ENCODE data around the gene GNG14.
"Not testable (repeated sequence)": the region's sequence is repeated elsewhere in the genome, so short reads cannot be mapped to it uniquely, and the experiment has no call there.

GNG14 gene

DNA sequence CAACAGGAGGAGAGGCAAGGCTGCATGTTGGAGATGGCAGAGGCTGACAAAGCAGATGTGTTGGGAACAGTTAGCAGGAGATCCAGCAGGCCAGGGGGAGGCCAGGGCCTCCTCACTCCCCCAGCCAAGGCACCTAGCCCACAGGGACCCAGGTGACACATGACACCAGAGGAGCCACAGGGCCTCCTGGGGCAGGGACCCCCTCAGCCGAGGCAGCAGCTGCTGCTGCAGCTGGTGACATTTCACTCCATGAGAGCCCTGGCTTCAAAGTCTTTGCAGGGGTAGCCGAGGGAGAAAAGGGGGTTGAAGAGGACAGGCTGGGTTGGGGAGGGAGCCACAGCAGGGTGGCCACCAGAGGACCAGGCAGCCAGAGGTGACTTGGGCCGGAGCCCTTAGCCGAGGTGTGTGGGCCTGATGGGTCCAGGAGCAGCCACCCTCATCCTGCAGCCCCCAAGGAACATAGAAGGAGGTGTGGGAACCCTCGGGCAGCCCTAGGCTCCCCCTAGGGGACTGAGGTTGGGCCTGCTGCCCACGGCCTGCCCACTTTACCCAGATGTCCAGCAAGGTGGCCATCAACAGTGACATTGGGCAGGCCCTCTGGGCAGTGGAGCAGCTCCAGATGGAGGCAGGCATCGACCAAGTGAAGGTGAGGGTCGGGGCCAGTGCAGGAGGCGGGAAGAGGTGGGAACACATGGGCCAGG is at the start of gene GNG14:
GNG14 (plus strand) TSS at position 503 of the 701 bp plus-strand sequence; CDS start at position 554, 51 bp downstream.
- DNase-seq = no peak

DNA sequence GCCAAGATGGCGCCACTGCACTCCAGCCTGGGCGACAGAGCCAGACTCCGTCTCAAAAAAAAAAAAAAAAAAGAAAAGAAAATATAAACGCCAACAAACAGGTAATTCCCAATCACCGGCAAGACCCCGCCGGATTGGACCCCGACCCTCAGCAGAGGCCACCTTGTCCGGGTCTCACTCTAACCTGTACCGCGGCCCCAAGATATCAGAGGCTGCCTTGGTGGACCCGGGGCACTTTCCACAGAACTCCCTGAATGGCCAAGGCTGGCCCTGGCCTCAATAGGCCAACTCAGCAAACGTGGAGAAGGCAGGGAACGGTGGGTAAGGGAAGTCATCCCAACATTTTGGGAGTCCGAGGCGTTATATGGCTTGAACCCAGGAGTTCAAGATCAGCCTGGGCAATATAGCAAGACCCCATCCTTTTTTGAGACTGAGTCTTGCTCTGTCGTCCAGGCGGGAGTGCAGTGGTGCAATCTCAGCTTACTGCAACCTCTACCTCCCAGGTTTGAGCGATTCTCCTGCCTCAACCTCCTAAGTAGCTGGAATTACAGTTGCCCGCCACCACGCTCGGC is 49.1 kb upstream of the GNG14 start:
- no peak for DNase-seq

DNA sequence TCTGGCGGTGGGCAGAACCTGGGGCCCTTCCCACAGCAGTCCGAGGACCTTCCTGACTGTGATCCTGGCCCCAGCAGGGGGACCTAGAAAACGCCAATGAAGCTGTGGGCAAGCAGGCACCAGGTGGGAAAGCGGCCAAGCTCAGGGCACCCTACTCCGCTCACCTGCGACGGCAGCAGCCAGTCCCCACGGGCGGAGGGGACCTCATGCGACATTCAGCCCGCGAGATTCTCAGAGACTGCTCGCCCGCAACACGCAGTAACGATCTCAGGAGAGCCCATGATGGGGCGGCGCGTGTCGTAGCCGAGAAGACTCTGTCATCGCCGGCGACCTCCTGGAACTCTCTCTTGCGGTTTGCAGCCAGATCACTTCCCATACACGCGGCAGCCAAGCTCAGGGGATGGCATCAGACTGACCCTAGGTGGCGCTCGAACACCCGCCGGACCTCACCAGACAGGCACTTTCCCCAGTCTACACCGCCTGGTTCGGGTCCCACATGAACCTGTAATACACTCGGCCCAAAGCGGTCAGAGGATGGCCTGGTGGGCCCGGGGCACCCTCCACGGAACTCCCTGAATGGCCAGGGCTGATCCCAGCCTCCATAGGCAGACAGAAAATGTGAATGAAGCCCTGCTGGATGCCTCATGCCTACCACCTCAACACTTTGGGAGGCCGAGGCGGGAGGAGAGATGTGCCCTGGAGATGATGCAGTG is 47.7 kb upstream of the GNG14 start:
- DNase-seq = no peak

DNA sequence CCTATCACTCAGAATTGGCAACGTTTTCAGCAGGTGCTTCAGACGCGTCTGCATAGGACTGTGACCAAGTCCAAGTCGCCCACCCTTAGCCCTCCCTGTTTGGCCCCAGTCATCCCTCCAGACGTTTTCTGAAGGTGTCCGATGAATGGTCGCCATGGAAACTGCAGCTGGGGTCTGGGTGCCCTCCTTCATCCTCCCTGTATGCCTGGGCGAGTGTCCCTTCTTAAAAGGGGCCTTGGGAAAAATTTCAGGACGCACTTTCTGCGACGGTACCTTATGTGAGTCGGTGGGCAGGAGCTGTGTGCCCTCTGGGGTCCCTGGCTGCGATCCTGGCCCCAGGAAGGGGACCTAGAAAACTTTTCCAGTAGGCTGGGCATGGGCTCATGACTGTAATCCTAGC is 46.3 kb upstream of the GNG14 start:
- DNase-seq = no peak

DNA sequence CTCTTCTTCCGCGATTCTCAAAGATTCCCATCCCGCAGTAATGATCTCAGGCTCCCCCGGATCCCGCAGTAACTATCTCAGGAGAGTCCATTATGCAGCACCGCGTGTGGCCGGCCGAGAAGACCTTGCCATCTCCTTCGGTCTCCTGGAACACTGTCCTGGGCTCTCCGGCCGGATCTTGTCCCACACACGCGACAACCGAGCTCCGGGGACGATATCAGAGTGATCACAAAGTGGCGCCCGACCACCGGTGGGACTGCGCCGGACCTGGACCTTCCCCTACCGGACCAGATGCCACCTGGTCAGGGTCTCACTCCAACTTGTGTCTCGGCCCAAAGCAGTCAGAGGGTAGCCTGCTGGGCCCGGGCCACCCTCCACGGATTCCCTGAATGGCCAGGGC is 45.3 kb upstream of the GNG14 start:
- no peak for DNase-seq

DNA sequence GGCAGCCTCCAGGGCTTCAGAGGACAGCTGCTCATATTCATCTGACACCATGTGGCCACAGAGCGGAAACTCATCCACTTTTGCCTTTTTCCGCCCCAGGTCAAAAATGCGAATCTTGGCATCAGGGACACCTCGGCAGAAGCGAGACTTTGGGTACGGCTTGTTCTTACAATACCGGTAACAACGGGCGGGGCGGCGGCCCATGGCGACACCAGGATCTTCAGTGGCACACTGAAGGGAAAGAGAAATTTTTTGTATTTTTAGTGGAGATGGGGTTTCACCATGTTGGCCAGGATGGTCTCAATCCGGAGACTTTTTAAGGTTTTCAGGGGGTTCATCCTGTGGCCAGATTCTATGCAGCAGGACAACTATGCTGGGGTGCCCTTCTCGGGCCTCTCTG is 44.1 kb upstream of the GNG14 start:
- not testable (repeated sequence) for DNase-seq

DNA sequence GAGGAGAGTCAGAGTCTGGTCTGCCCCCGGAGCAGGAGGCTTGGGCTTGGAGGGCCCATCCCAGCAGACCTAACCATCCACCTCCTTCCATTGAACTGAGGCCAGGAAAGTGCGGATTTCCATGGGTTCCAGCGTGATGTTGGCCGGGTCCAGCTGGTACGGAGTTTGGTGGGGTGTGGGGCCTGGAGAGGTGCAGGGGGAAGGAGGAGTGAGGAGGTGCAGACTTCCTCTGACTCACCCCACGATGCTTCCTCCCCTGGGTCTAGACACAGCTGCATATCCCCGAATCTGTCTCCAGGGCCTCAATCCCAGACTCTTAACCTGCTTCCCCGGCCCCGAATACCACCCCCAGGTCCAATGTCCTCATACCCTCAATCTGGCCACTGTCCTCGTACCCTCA is 41.2 kb upstream of the GNG14 start:
- DNase-seq = no peak

DNA sequence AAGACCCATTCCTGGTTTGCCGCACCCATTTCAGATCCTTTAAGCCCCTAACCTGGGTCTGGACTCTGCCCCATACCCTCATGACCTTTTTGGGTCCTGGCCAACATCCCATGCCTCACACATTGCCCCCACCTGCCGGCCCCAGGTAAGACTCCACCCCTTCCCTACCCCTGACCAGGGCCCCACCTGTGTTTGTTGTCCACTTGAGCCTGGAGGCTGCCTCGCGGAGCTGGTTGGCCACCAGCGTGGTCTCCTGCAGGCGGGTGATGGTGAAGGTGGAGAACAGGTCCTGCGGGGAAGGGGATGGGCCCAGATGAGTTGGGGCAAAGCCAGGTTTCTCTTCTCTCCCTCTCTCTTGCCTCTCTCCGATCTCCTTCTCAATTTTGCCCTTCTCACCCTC is 40.8 kb upstream of the GNG14 start:
- DNase-seq = no peak

DNA sequence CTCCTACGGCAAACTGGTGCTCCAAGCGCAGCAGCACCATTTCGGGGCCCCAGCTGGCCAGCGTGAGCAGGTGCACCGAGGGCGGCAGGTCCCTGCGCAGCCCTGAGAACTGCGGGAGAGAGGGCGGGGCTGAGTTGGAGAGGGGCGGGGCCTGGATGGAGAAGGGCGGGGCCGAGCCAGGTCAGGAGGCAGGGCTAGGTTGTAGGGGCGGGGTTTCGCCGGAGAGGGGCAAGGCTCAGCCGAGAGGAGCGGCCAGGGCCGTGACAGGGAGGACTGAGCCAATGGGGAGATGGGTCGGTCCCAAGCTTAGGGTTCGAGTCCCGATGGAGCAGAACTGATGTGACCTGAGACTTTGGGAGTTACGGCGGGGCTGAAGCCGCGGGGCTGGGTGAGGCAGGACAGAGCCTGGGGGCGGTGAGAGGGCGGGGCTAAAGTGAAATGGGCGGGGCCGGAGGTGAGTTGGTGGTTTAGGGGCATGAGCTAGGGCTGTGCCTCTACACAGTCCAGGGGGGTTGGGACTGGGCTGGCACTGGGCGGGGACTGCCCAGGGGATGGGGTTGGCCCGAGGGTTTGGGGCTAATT is 40.2 kb upstream of the GNG14 start:
- DNase-seq = no peak

DNA sequence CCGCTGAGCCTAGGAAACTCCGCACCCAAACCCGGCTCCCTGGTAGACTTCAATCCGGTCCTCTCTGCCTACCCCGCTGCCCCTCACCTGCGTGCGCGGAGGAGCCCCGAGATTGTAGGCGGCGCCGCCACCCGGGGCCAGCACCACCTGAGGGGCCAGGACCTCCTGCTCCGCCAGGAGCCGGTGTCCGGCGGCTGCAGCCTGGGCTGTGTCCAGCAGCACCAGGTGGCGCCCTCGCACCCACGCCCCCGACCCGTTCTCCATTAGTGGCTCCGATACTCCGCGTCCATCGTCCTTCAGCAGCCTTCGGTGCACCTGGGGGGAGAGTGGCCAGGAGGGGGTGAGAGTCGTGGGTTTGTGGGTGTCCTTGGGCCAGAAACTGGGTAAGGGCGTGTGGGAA is 39.7 kb upstream of the GNG14 start:
- DNase-seq = no peak

DNA sequence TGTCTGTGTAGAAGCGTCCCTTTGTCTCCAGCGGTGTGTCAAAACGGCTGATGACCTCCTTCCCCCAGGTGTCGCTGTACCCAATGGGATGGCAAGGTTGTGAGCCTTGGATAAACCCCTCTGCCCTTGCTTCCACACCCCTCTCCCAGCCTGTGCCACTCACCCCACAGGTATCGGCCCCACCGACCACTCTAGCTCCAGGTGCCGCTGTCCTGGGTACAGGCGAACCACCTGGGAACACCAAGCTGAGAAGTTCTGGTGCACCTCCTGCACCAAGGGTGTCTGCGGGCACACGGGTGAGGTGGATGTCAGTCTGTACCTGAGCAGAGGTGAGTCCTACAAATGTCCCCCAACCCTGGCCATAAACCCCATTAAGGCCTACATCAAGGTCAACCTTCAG is 37.9 kb upstream of the GNG14 start:
- DNase-seq = no peak

DNA sequence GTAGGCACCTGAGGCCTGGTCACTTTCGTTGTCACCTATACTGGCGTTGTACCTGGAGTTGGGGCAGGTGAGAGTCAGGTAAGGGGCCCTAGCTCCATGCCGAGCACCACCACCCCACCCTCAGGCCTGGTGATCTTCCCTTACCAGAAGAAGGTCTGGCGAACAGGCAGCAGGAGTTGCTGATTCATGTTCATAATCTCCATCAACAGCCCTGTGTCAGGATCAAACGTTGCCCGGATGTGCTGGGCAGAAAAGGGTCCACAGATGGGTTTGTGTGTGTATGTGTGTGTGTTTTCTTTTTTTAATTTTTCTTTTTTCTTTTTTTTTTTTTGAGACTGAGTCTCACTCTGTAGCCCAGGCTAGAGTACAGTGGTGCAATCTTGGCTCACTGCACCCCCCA is 35.6 kb upstream of the GNG14 start:
- DNase-seq = no peak

DNA sequence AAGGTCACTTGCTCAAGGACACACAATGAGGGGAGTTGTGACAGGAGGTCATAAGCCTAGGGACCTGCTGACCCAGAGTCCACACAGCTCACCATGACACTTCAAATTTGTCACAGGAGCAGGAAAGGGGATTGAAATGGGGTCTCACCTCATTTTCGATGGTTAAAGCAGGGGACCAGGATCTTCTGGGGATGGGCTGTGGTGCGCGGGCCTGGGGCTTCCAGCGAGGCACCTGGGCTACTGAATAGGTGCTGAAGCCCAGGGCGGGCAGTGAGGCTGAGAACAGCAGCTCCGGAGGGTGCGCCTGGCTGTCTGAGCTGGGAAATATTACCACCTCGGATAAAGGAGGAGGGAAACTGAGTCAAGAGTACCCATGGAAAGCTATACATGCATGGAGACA is 32.3 kb upstream of the GNG14 start:
- no peak for DNase-seq

DNA sequence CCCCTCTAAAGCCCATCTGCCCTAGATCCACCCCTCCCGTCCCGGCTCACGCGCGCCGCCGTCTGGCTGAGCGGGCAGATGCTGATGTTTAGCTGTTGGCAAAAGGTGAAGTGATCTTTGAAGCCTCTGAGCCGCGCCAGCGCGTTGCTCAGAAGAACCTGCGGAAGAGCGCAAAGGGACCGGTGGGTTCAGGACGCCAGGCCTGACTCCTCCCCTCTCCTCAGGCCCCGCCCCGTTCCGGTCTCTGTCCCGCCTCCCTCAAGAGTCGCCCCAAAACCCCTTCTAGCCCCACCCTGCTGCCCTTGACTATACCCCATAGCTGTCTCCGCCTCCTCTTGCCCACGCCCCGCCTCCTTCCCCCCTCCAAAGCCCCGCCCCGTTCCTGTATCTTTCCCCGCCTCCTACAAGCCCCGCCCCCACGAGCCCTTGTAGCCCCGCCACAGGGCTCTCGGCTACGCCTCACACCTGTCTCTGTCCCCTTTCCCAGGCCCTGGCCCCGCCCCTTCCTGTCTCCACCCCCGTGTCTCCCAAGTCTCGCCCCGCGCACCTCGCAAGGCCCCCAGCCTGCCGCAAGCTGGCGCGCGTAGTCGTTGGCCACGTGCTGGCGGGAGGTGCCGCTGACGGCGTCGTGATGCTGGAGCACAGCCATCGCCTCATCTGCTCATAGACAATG is 30.8 kb upstream of the GNG14 start:
- DNase-seq = no peak

DNA sequence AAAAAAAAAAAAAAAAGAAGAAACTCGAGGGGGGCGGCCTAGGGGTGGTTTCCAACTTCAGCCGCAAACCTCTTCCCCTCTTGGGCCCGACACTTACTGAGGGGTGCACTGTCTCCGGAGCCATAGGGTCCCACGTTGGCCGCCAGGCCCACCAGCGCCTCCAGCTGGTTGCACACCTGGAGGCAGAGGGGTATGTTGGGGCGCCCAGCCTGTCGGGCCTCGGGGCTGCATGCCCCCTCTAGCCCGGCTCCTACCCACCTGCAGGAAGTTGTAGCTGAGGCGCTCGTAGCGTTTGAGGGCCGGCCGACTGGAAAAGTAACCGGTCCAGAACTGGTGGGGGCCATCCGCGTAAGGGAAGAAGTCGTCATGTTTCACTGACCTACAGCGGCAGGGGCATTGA is 29.8 kb upstream of the GNG14 start:
- DNase-seq = no peak

DNA sequence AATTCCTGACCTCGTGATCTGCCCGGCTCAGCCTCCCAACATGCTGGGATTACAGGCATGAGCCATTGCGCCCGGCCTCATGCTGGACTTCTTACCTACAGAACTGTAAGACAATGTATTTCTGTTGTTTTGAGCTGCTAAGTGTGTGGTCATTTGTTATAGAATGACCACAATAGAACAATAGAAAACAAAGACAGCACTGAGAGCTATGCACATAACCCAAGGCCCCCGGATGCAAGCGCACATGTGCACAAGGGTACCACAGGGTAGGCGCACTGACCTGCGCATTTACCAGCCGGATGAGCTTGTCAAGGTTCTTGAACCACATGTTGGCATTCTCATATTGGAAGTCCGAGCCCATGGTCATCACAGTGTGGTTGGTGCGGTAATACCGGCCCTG is 26.8 kb upstream of the GNG14 start:
- DNase-seq = no peak

DNA sequence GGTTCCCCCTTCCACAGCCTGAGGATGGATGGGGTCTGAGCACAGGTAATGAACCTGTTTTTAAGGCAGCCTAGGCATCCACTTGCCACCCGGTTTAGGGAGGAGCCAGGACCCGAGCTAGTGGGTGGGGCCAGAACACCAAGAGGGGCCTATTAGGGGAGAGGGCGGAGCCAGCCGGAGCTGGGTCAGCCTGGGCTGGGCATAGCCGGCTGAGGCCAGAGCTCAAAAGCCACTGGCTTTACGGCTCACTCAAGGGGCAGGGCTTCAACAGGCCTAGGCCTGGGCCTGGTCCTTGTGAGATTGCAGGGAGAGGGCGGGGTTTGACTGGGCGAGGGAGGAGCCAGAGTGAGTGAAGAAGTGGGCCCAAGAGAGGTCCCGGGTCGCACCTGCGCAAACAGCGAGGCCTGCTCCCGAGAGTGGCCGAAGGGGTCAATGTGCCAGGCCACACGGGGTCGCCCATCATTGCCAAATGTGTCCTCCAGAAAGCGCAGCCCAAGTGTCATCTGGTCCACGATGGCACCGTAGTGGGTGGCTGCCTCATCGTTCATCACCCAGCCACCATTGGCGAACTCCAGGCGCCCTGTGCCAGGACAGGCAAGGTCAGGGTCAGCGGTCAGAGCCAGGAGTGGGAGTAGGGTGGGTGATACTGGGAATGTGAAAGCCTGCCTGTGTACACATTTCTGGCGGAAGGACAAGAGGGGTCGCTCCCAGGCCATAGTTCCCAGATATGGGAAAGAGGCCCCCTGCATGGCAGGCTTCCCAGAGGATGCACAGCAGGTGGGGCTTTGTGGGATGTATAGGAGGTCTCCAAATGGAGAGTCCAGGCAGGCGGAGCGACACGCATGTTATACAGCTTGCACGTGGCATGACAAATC is 23.2 kb upstream of the GNG14 start:
- peak in 1 of 2 experiments; percentile 33 for DNase-seq

DNA sequence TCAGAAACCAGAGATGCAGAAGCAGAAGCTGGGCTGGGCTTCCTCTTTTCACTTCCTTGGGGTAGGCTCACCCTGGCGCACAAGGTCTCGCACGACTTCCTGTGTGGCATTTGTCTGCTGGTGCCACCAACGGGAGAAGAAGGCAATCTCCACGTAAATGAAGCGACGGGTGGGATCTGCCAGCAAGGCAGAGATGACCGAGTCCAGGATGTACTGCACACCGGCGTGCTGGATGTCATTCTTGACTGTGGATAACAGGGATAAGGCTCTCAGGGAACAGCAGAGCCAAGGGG is 22.6 kb upstream of the GNG14 start:
- DNase-seq = no peak

DNA sequence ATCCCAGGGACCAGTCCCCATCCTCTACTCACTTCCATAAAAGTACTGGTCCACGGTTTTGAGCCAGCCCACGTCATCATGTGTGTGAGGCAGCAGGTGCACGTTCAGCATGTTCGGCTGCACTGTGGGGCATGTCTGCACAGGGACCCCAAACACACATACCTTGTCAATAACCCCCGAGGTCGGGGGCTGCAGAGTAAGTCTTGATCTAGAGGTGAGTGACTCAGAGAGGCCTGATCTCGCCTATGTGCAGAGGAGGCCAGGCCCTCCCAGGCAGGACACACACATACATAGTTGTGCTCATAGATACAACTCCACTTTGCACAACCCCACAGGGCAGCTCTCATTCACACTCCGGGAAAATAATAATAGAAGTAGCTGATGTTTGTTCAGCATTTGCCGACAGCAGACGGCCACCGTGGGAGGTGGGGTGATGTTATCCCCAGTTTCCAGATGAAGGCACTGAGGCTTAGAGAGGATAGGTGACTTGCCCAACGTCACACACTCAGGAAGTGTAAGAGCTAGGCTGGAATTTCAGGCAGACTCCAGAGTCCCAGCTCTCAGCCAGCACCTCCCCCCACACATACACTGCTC is 22.0 kb upstream of the GNG14 start:
- DNase-seq = no peak

DNA sequence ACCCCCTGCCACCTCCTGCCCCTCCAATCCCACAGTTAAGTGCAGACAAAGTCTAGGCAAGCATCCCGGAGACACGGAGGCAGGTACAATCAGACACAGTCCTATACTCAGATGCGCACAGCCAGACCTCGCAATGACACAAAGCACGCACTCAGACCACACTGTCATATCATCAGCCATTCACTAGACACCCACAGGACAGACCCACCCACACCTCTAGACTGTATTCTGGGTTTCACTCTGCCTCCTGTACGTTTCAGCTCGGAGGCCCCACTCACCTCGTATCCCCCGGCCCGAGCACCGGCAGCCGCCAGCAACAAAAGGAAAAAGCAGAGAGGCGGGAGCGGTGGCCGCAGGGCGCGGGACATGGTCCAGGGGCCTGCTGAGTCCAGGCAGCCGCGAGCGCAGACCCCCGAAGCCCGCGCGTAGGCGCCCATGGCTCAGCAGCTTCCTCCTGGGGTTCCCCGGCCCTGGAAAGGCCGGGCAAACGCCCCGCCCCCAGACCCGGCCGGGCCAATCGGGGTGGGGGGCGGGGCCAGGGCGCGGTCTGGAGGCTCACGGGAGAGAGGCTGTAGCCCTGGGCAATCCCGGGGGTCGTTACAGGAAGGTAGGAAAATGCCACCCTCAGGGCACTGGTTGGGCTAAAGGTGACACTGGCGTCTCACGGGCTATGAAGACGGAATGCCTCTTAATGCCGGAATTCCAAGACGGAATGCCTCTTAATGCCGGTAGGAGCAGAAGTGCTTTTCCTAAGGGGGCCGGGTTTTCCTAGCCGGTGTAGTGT is 21.3 kb upstream of the GNG14 start, which contains the start of the genes MAN2B1 and WDR83:
MAN2B1 (minus strand) TSS at position 478 of the 784 bp plus-strand sequence; CDS start at position 437, 41 bp downstream.
WDR83 (plus strand) TSS at position 543 of the 784 bp plus-strand sequence. CDS start 2,984 bp downstream, outside the sequence.
- DNase-seq = peak; percentile 38 to 70

DNA sequence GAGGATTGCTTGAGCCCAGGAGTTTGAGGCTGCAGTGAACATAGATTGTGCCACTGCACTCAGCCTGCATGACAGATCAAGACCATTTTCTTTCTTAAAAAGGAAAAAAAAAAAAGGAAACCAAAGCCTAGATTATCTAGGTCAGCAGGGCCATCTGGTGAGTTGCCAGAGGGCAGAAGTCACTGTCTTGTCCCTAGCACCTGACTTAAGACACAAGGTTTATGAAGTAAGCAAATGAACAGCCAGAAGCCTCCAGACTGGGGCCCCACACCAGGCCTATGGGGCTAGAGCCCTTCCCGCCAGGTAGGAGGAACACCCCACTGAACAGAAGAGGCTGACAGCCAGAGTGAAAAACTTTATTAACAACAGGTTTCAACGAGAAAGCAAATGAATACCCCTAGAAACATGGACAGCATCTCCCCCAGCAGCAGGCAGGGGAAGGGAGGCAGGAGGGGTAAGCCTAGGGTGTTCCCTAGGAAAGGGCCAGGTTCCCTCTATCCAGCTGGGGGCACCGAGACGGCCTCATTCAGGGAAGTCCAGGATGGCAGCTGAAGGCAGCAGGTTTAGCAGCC is 20.0 kb upstream of the GNG14 start:
- DNase-seq = no peak

Data from SW 1271 (cell line).